ENCODE results near the gene ECI2. TPM values are rescaled to one million over a fixed set of nuclear protein-coding genes. Genes with fewer than 3 reads are reported as not detected.

The ECI2 gene
- total RNA-seq (10 to 100 TPM; 52.3 to 53.3 TPM), polyA plus RNA-seq (ENCODE audit: insufficient read depth, low read depth, low replicate concordance) (57.2 TPM)
- long read RNA-seq, donor 1, transcript ECI2-201 (10 exons, 1,380 nt) = minor isoform, 21 of 81 reads
- long read RNA-seq, donor 1, transcript ECI2-202 (10 exons, 1,407 nt) = major isoform, 41 of 81 reads
- long read RNA-seq, donor 1, partial matches to known transcripts = 15 of 81 reads
- long read RNA-seq, donor 1, other reads (novel, unspliced or antisense) = 0 of 81 reads
- long read RNA-seq, donor 2, transcript ECI2-201 (10 exons, 1,380 nt) = minor isoform, 15 of 60 reads
- long read RNA-seq, donor 2, transcript ECI2-202 (10 exons, 1,407 nt) = major isoform, 22 of 60 reads
- long read RNA-seq, donor 2, partial matches to known transcripts = 22 of 60 reads
- long read RNA-seq, donor 2, other reads (novel, unspliced or antisense) = 0 of 60 reads

- Histone ChIP-seq H3K27me3 (no peaks in the 10 kb centered on the region), H3K4me3 (peak within 1 kb of the TSS; percentile 85 to 89), H3K36me3 (ENCODE audit: low read depth, missing control alignments) (no peaks in the 10 kb centered on the region), H3K9me3 (no peaks in the 10 kb centered on the region), H3K4me1 (peaks cover 12% of the 10 kb centered on the region), H3K27ac (peak within 1 kb of the TSS; percentile 84 to 93)
- DNase-seq = no peak
- 1% methylated on average over 18 to 33 of the region's 66 CpGs for WGBS, 2 donors
- no peak for TF ChIP-seq CTCF (IDR thresholded peaks at IDR 0.05)
- no peak for TF ChIP-seq POLR2A (IDR thresholded peaks at IDR 0.05)
- intact Hi-C loops (cut with DNase I; ENCODE audit: low total_unique reads) = no loop called here
Observed at GRCh38 chr6:4134841-4135664, at the start of gene ECI2. Gene ECI2, minus strand, starts transcription at chr6:4135575. Its CDS starts 15 bp downstream, at chr6:4135560.

GRCh38 chr6:4180652-4181255 is 45.4 kb upstream of the ECI2 start:
- Histone ChIP-seq H3K4me1 (no peaks in the 10 kb centered on the region), H3K36me3 (ENCODE audit: low read depth, missing control alignments) (no peaks in the 10 kb centered on the region), H3K27me3 (no peaks in the 10 kb centered on the region), H3K27ac (no peak overlapping the region), H3K9me3 (no peaks in the 10 kb centered on the region), H3K4me3 (no peak overlapping the region)
- TF ChIP-seq POLR2A (IDR thresholded peaks at IDR 0.05) (no peak), CTCF (IDR thresholded peaks at IDR 0.05) (no peak)
- intact Hi-C loops (cut with DNase I; ENCODE audit: low total_unique reads) = no loop called here
- 55 to 73% methylated on average over 7 to 9 of the region's 9 CpGs for WGBS, 2 donors
- DNase-seq = peak; percentile 67

- H3K9me3 ChIP-seq = no peaks in the 10 kb centered on the region
- TF ChIP-seq POLR2A (IDR thresholded peaks at IDR 0.05) (no peak), CTCF (IDR thresholded peaks at IDR 0.05) (no peak)
- no peaks in the 10 kb centered on the region for H3K4me1 ChIP-seq
- no peak overlapping the region for H3K27ac ChIP-seq
- intact Hi-C loops (cut with DNase I; ENCODE audit: low total_unique reads) = no loop called here
- 66 to 70% methylated on average over 4 of the region's 4 CpGs for WGBS, 2 donors
- no peaks in the 10 kb centered on the region for H3K27me3 ChIP-seq
- DNase-seq = no peak
- H3K36me3 ChIP-seq (ENCODE audit: low read depth, missing control alignments) = no peaks in the 10 kb centered on the region
- H3K4me3 ChIP-seq = no peak overlapping the region
Observed at GRCh38 chr6:4179960-4180651, 44.7 kb upstream of the ECI2 start.

GRCh38 chr6:4178737-4179333 is 43.5 kb upstream of the ECI2 start:
- DNase-seq = no peak
- no peaks in the 10 kb centered on the region for H3K4me1 ChIP-seq
- no peak overlapping the region for H3K4me3 ChIP-seq
- no peaks in the 10 kb centered on the region for H3K36me3 ChIP-seq (ENCODE audit: low read depth, missing control alignments)
- no peak overlapping the region for H3K27ac ChIP-seq
- intact Hi-C loops (cut with DNase I; ENCODE audit: low total_unique reads) = no loop called here
- 56 to 75% methylated on average over 6 to 8 of the region's 8 CpGs for WGBS, 2 donors
- no peaks in the 10 kb centered on the region for H3K9me3 ChIP-seq
- H3K27me3 ChIP-seq = no peaks in the 10 kb centered on the region
- TF ChIP-seq CTCF (IDR thresholded peaks at IDR 0.05) = no peak
- no peak for TF ChIP-seq POLR2A (IDR thresholded peaks at IDR 0.05)
